DOHH2 (cell line): ENCODE data around the gene GPR176.

ENCODE experiments used
- EZH2phosphoT487 ChIP-seq: fragments of 200-600 bp; sonication (generic); IDR thresholded peaks from 2 replicates; pipeline ENCODE4 v1.6.1; 2017; ENCODE audit warnings: borderline replicate concordance, mild to moderate bottlenecking, antibody characterized with exemption, low read length, moderate library complexity, mixed read lengths
- TF ChIP-seq, protein P1 (sequence below): fragments of 200-600 bp; sonication (generic); IDR thresholded peaks from one replicate; pipeline ENCODE4 v1.5.1; 2014; ENCODE audit warnings: antibody characterized with exemption, mild to moderate bottlenecking, low read depth, low read length; ENCODE audit not compliant: poor library complexity, severe bottlenecking

DNA sequence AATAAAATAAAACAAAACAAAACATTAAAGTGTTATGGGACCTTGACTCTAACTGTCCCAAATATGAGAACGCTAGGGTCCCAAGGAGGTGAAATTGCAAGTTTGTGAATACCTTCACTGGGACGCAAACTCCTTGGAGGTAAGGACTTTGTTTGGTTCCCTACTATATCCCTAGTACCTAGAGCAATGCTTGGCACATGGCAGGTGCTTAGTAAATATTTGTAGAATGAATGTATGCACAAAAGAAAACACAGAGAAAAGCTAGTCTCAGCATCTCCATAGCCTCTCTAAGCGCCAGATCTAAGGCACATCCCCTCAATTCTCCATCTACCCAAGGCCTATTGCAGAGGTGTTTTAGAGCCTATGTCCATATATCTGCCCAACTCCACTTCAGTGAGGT lies 30.5 kb downstream of the GPR176 start:
- TF ChIP-seq, protein P1, sequence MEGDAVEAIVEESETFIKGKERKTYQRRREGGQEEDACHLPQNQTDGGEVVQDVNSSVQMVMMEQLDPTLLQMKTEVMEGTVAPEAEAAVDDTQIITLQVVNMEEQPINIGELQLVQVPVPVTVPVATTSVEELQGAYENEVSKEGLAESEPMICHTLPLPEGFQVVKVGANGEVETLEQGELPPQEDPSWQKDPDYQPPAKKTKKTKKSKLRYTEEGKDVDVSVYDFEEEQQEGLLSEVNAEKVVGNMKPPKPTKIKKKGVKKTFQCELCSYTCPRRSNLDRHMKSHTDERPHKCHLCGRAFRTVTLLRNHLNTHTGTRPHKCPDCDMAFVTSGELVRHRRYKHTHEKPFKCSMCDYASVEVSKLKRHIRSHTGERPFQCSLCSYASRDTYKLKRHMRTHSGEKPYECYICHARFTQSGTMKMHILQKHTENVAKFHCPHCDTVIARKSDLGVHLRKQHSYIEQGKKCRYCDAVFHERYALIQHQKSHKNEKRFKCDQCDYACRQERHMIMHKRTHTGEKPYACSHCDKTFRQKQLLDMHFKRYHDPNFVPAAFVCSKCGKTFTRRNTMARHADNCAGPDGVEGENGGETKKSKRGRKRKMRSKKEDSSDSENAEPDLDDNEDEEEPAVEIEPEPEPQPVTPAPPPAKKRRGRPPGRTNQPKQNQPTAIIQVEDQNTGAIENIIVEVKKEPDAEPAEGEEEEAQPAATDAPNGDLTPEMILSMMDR: no peak
- TF ChIP-seq EZH2phosphoT487: no peak
